ENCODE results near the gene SH3PXD2A.

The SH3PXD2A gene

DNA sequence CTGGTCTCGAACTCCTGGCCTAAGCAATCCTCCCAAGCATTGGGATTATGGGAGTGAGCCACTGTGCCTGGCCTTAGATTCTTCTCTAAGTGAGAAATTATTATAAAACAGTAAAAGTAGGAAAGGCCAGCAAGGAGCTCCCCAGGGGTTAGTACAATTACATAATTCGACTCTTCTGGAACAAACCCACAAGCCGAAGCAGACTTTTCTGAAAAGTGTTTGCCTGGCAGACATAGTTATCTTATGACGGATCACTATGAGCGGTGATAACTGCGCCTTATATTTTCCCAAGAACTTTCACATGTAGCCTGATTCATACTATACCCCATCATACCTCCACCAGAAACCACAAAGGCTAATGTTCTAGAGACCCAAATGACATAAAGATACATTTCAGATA lies 30.2 kb upstream of the SH3PXD2A start:
- no peak overlapping the region for H3K27ac ChIP-seq
- no peak for TF ChIP-seq ZFX (IDR thresholded peaks at IDR 0.05)
- TF ChIP-seq, protein P1, sequence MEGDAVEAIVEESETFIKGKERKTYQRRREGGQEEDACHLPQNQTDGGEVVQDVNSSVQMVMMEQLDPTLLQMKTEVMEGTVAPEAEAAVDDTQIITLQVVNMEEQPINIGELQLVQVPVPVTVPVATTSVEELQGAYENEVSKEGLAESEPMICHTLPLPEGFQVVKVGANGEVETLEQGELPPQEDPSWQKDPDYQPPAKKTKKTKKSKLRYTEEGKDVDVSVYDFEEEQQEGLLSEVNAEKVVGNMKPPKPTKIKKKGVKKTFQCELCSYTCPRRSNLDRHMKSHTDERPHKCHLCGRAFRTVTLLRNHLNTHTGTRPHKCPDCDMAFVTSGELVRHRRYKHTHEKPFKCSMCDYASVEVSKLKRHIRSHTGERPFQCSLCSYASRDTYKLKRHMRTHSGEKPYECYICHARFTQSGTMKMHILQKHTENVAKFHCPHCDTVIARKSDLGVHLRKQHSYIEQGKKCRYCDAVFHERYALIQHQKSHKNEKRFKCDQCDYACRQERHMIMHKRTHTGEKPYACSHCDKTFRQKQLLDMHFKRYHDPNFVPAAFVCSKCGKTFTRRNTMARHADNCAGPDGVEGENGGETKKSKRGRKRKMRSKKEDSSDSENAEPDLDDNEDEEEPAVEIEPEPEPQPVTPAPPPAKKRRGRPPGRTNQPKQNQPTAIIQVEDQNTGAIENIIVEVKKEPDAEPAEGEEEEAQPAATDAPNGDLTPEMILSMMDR (conservative IDR thresholded peaks at IDR 0.05), result no peak

DNA sequence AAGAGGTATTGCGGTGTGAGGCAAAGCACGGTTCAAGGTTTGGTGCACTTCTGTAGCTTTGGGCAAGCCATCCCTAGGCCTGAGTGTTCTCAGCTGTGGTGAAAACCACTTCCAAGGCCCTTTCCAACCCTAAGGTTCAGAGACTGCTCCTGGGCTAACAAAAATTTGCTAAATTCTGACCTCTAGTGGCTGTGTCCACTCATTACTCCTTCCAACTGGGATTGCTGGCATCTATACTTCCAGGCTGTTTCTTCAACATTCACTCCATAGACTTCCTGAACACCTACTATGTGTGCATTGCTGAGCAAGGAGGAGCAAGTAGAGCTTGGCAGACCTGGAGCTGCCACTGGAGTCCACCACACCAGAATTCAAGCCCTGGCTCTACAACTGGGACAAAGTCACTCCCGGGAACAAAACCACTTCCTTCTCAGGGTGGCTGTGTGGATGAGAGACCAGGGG lies 29.3 kb upstream of the SH3PXD2A start:
- H3K27ac ChIP-seq, result no peak overlapping the region
- no peak for TF ChIP-seq ZFX (IDR thresholded peaks at IDR 0.05)
- TF ChIP-seq, protein P1 (conservative IDR thresholded peaks at IDR 0.05), result peak; percentile 86

DNA sequence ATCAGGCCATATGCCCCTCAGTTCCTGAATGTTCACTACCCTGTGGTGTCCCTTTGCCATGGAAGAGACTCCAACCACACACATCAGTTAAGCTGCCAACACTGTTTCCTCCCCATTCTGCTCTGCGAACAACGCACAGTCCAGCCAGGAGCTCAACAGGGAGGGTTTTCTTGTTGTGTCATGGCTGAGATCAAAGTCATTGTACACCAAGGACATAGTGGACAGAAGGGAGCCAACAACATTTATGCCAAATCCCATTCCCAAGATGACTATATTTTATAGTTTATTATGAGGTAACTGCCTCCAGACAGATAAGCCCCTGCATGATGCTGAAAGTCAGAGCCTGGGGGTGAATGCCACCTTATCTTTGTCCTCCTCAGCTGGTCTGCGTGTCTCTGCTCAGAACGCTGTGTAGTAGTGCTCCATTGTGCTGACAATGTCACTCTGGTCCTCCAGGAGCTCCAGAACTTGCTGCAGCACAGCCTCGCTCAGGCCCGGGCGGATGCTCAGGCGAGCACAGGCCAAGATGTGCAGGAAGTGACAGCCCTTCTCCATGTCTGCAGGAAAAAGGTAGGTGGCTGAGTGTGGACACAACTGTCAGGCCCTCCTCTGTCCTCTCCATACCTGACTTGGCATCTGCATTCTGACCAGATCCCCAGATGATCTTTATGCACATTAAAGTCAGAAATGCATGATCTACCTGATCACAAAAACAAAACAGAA lies 27.1 kb upstream of the SH3PXD2A start:
- TF ChIP-seq, protein P1 (conservative IDR thresholded peaks at IDR 0.05), result no peak
- no peak for TF ChIP-seq ZFX (IDR thresholded peaks at IDR 0.05)
- H3K27ac ChIP-seq, result no peak overlapping the region

DNA sequence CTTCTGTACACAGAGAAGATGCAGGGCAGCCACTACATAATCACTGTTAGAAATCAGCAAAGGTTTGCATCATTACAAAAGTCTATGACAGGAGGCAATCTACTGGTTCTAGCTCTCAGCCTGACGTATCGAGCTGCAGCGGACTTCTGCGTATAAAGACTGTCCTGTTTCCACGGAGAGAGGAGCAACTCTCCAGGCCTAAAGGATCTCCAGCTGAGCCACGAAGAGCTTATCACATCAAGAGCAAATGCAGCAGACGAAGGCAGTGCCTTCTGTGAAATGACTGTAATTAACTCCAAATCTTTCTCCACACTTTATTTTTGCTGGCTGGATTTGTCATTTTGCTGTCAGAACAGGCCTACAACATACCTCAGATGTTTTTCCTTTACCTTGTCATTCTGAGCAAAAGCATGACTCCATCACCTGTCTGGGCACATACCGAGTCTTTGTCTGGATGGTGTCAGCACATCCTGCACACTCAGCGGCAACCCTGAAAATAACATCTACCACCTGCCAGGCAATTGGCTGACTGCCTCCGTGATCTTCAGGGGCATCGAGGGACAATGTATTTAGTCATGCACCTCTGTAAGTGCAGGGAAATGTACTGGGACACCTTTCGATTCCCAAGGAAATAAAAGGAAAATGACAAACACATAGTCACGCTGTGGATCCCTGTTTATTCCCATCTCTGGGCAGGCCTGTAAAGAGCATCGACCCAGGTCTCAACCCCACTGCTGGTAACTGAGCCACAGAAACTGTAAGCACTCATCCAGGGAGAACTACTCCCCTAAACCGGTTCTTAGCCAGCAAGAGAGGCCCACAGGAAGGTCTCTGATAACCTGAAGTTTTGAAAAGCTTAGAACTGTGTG lies 26.3 kb upstream of the SH3PXD2A start:
- TF ChIP-seq ZFX (IDR thresholded peaks at IDR 0.05), result no peak
- TF ChIP-seq, protein P1 (conservative IDR thresholded peaks at IDR 0.05), result no peak
- no peak overlapping the region for H3K27ac ChIP-seq

DNA sequence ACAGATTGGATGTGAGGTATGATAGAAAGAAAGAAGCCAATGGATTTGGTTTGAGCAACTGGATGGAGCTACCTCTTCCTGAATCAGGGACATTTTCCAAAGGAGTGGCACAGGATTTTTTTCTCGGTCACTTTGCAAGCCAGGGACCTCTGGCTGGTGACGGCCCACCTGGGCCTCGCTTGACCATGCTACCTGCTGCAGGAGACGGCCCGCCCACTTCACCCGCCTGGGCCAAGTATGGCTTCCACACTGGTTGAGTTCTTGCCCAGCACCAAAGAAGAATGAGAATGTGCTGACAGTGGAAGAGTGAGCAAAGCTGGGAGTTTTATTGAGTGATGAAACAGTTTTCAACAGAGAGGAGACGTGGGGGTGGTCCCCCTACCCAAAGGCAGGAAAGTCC lies 24.5 kb upstream of the SH3PXD2A start:
- TF ChIP-seq, protein P1 (conservative IDR thresholded peaks at IDR 0.05), result no peak
- TF ChIP-seq ZFX (IDR thresholded peaks at IDR 0.05), result no peak
- no peak overlapping the region for H3K27ac ChIP-seq

DNA sequence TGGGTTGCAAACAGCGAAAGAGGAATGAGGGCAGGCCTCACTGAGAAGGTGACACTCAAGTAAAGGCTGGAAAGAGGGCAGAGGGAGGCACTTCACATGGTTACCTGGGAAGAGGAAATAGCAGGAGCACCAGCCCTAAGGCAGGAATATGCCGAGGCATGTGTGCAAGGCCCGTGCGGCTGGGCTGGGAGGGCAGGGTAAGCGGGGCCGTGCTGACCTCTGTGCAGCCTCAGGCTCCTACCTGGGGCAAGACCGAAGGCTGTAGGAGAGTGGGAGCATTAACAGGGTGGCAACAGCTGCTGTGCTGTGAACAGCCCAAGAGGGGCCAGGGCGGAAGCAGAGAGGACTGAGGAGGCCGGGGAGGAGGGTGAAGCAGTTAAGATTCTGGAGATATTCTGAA lies 24.0 kb upstream of the SH3PXD2A start:
- TF ChIP-seq, protein P1 (conservative IDR thresholded peaks at IDR 0.05), result no peak
- no peak for TF ChIP-seq ZFX (IDR thresholded peaks at IDR 0.05)
- H3K27ac ChIP-seq, result no peak overlapping the region

DNA sequence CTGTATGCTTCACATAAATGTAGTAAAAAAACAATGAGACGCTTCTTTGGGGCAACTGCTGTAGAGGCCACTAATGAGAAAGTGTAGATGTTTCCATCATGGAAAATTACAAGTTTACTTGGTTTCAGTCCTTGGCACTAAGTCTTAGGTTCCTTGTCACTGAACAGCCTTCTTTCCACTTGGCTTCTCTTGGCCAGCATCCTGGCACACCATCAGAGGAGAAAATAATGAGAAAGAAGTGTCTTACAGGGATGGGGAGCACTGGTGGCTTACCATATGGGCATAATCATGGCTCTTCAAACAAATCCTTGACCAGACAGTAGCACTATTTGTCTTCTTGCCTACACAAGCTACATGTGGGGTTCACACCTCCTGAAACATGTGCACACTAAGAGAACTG lies 22.5 kb upstream of the SH3PXD2A start:
- TF ChIP-seq ZFX (IDR thresholded peaks at IDR 0.05), result no peak
- TF ChIP-seq, protein P1 (conservative IDR thresholded peaks at IDR 0.05), result no peak
- no peak overlapping the region for H3K27ac ChIP-seq

Measured in C4-2B (cell line).